ENCODE results near the gene MFAP3L.

GRCh38 chr4:170004651-170005295 is 21.4 kb downstream of the MFAP3L start:
- TF ChIP-seq CTCF (IDR thresholded peaks at IDR 0.05) (no peak), POLR2A (IDR thresholded peaks at IDR 0.05) (no peak)

Data from ovary (tissue), 3 donors.